H9 (cell line): ENCODE measurements around the gene GAPDH. TPM values are rescaled to one million over a fixed set of nuclear protein-coding genes. Genes with fewer than 3 reads are reported as not detected.

ENCODE experiments used
- DNase-seq: peaks from one replicate; pipeline ENCODE4 v3.0.0-alpha.2; 2017
- H2AFZ ChIP-seq: one replicate; pipeline ENCODE4 v1.6.1; 2013; ENCODE audit warnings: mild to moderate bottlenecking, low read length, control low read depth, moderate library complexity
- H2AK5ac ChIP-seq: 2 replicates; pipeline ENCODE4 v1.6.1; 2013; ENCODE audit warnings: low read length, control low read depth, mixed read lengths; ENCODE audit not compliant: insufficient read length
- H2BK120ac ChIP-seq: one replicate; pipeline ENCODE4 v1.6.1; 2013; ENCODE audit warnings: low read depth, mild to moderate bottlenecking, low read length, control low read depth, inconsistent platforms; ENCODE audit not compliant: poor library complexity, severe bottlenecking
- H2BK12ac ChIP-seq: 2 replicates; pipeline ENCODE4 v1.6.1; 2013; ENCODE audit warnings: low read length, control low read depth, mixed read lengths, low read depth; ENCODE audit not compliant: insufficient read length
- H2BK15ac ChIP-seq: 2 replicates; pipeline ENCODE4 v1.6.1; 2013; ENCODE audit warnings: low read depth, low read length, control low read depth
- H2BK20ac ChIP-seq: one replicate; pipeline ENCODE4 v1.6.1; 2013; ENCODE audit warnings: low read depth, mild to moderate bottlenecking, low read length, control low read depth, inconsistent platforms; ENCODE audit not compliant: poor library complexity, severe bottlenecking
- H2BK5ac ChIP-seq: 2 replicates; pipeline ENCODE4 v1.6.1; 2013; ENCODE audit warnings: low read length, control low read depth, mixed read lengths; ENCODE audit not compliant: insufficient read length
- H3K14ac ChIP-seq: 2 replicates; pipeline ENCODE4 v1.6.1; 2013; ENCODE audit warnings: low read length, control low read depth; ENCODE audit not compliant: insufficient read depth
- H3K18ac ChIP-seq: 2 replicates; pipeline ENCODE4 v1.6.1; 2013; ENCODE audit warnings: low read depth, mild to moderate bottlenecking, mixed read lengths, low read length, control low read depth; ENCODE audit not compliant: insufficient read length
- H3K23ac ChIP-seq: 2 replicates; pipeline ENCODE4 v1.6.1; 2013; ENCODE audit warnings: low read length, control low read depth, mixed read lengths, low read depth; ENCODE audit not compliant: insufficient read length
- H3K23me2 ChIP-seq: 2 replicates; pipeline ENCODE4 v1.6.1; 2013; ENCODE audit warnings: low read depth, mild to moderate bottlenecking, mixed read lengths, low read length, control low read depth; ENCODE audit not compliant: insufficient read length, poor library complexity, severe bottlenecking
- H3K27ac ChIP-seq: 2 replicates; pipeline ENCODE4 v1.5.1; 2013; ENCODE audit warnings: low read length, control low read depth, mixed read lengths, low read depth; ENCODE audit not compliant: insufficient read length
- H3K27me3 ChIP-seq: 2 replicates; pipeline ENCODE4 v1.6.1; 2013; ENCODE audit warnings: low read length, control low read depth, inconsistent platforms; ENCODE audit not compliant: insufficient read depth
- H3K4ac ChIP-seq: 2 replicates; pipeline ENCODE4 v1.6.1; 2013; ENCODE audit warnings: low read depth, mild to moderate bottlenecking, control low read depth, inconsistent platforms, low read length, moderate library complexity
- H3K4me1 ChIP-seq: 2 replicates; pipeline ENCODE4 v1.6.1; 2013; ENCODE audit warnings: low read length, control low read depth, inconsistent platforms; ENCODE audit not compliant: insufficient read depth
- H3K4me2 ChIP-seq: 2 replicates; pipeline ENCODE4 v1.6.1; 2013; ENCODE audit warnings: low read length, control low read depth, mixed read lengths; ENCODE audit not compliant: insufficient read length, insufficient read depth
- H3K56ac ChIP-seq: 2 replicates; pipeline ENCODE4 v1.6.1; 2013; ENCODE audit warnings: low read depth, mild to moderate bottlenecking, mixed read lengths, low read length, control low read depth; ENCODE audit not compliant: insufficient read length
- H3K79me1 ChIP-seq: 2 replicates; pipeline ENCODE4 v1.6.1; 2013; ENCODE audit warnings: low read depth, mild to moderate bottlenecking, moderate library complexity, low read length, control low read depth, inconsistent platforms; ENCODE audit not compliant: insufficient read depth, poor library complexity, severe bottlenecking
- H3K79me2 ChIP-seq: 2 replicates; pipeline ENCODE4 v1.6.1; 2013; ENCODE audit warnings: low read length, control low read depth, inconsistent platforms; ENCODE audit not compliant: insufficient read depth
- H3K9ac ChIP-seq: 2 replicates; pipeline ENCODE4 v1.6.1; 2013; ENCODE audit warnings: low read length, control low read depth, mixed read lengths; ENCODE audit not compliant: insufficient read length; ENCODE audit errors: extremely low read depth
- H3K9me3 ChIP-seq: one replicate; pipeline ENCODE4 v1.6.1; 2013; ENCODE audit warnings: low read depth, low read length, inconsistent platforms; ENCODE audit not compliant: control insufficient read depth
- H3T11ph ChIP-seq: one replicate; pipeline ENCODE4 v1.6.1; 2013; ENCODE audit warnings: mild to moderate bottlenecking, low read length, control low read depth, inconsistent platforms
- H4K20me1 ChIP-seq: one replicate; pipeline ENCODE4 v1.6.1; 2013; ENCODE audit not compliant: control insufficient read depth, insufficient read length, insufficient read depth
- H4K5ac ChIP-seq: 2 replicates; pipeline ENCODE4 v1.6.1; 2013; ENCODE audit warnings: low read depth, mild to moderate bottlenecking, mixed read lengths, low read length, control low read depth; ENCODE audit not compliant: insufficient read length
- H4K8ac ChIP-seq: replicated peaks from 2 replicates; pipeline ENCODE4 v1.6.1; 2013; ENCODE audit warnings: low read length, control low read depth, mixed read lengths, low read depth; ENCODE audit not compliant: insufficient read length
- H4K91ac ChIP-seq: 2 replicates; pipeline ENCODE4 v1.6.1; 2013; ENCODE audit warnings: low read depth, mild to moderate bottlenecking, moderate library complexity, mixed read lengths, low read length, control low read depth; ENCODE audit not compliant: insufficient read length
- H3K27ac Mint-ChIP-seq, 3 experiments: 2 replicates in 2 of 3; 3 replicates in 1 of 3; pipeline ENCODE4 v1.8.0; 2020 to 2021; ENCODE audit warnings: mixed read lengths in 3 of 3, mild to moderate bottlenecking in 1 of 3, moderate library complexity in 1 of 3
- H3K27me3 Mint-ChIP-seq: 2 replicates; pipeline ENCODE4 v1.8.0; 2021; ENCODE audit warnings: low read depth, mild to moderate bottlenecking, moderate library complexity, mixed read lengths
- H3K36me3 Mint-ChIP-seq, 3 experiments: 2 replicates in 2 of 3; 3 replicates in 1 of 3; pipeline ENCODE4 v1.8.0; 2020 to 2021; ENCODE audit warnings: low read depth in 3 of 3, mixed read lengths in 3 of 3; ENCODE audit not compliant: insufficient read depth in 1 of 3
- H3K4me1 Mint-ChIP-seq, 2 experiments: 2 replicates each; pipeline ENCODE4 v1.8.0; 2020; ENCODE audit warnings: mixed read lengths in 2 of 2
- H3K4me3 Mint-ChIP-seq, 2 experiments: 2 replicates in 1 of 2; 3 replicates in 1 of 2; pipeline ENCODE4 v1.8.0; 2020 to 2021; ENCODE audit warnings: mild to moderate bottlenecking in 2 of 2, mixed read lengths in 2 of 2, moderate library complexity in 1 of 2
- H3K9me3 Mint-ChIP-seq, 2 experiments: 2 replicates in 1 of 2; 3 replicates in 1 of 2; pipeline ENCODE4 v1.8.0; 2020; ENCODE audit warnings: mild to moderate bottlenecking in 2 of 2, mixed read lengths in 2 of 2, moderate library complexity in 1 of 2
- WGBS: extraction: QIAGEN DNeasy Blood & Tissue Kit; methylation state at CpG from one replicate; pipeline ENCODE4 v1.1.7; 2013; ENCODE audit warnings: missing lambda C conversion rate, low lambda C conversion rate, mixed read lengths; ENCODE audit not compliant: insufficient read length; ENCODE audit errors: extremely low coverage; 5-methylcytosine and 5-hydroxymethylcytosine counted together
- total RNA-seq: library from RNA; stranded (reverse); gene quantifications from 2 replicates; pipeline ENCODE4 v1.2.1, GENCODE V29; 2021
- TF ChIP-seq, protein P1 (sequence below): fragments of 200-600 bp; sonication (generic); conservative IDR thresholded peaks from 3 replicates; pipeline ENCODE4 v1.8.0; 2021; ENCODE audit warnings: antibody characterized with exemption, mild to moderate bottlenecking

GAPDH gene
- total RNA-seq, 1 experiment from 2014 or later, result 4,581 TPM

GRCh38 chr12:6522193-6522592 lies 12.1 kb upstream of the GAPDH start:
- Histone ChIP-seq H4K5ac (no peak overlapping the region), H2BK15ac (no peak overlapping the region), H3K79me2 (no peaks in the 10 kb centered on the region), H3K4me1 (no peaks in the 10 kb centered on the region), H3K9me3 (no peaks in the 10 kb centered on the region), H2BK12ac (no peak overlapping the region), H3K9ac (no peak overlapping the region), H3K23me2 (no peaks in the 10 kb centered on the region), H3K56ac (no peak overlapping the region), H2BK20ac (no peak overlapping the region), H3K79me1 (no peaks in the 10 kb centered on the region), H4K8ac (no peak overlapping the region), H3K27me3 (no peaks in the 10 kb centered on the region), H2AK5ac (no peak overlapping the region), H2BK120ac (no peak overlapping the region), H3K4ac (no peak overlapping the region), H3T11ph (no peak overlapping the region), H3K4me2 (no peak overlapping the region), H3K27ac (no peak overlapping the region), H4K20me1 (no peaks in the 10 kb centered on the region), H2BK5ac (no peak overlapping the region), H4K91ac (no peak overlapping the region), H3K18ac (no peak overlapping the region), H3K14ac (no peak overlapping the region), H3K23ac (no peak overlapping the region), H2AFZ (no peak overlapping the region)
- TF ChIP-seq, protein P1, sequence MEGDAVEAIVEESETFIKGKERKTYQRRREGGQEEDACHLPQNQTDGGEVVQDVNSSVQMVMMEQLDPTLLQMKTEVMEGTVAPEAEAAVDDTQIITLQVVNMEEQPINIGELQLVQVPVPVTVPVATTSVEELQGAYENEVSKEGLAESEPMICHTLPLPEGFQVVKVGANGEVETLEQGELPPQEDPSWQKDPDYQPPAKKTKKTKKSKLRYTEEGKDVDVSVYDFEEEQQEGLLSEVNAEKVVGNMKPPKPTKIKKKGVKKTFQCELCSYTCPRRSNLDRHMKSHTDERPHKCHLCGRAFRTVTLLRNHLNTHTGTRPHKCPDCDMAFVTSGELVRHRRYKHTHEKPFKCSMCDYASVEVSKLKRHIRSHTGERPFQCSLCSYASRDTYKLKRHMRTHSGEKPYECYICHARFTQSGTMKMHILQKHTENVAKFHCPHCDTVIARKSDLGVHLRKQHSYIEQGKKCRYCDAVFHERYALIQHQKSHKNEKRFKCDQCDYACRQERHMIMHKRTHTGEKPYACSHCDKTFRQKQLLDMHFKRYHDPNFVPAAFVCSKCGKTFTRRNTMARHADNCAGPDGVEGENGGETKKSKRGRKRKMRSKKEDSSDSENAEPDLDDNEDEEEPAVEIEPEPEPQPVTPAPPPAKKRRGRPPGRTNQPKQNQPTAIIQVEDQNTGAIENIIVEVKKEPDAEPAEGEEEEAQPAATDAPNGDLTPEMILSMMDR, result no peak
- Mint-ChIP-seq H3K4me3 (no peak overlapping the region), H3K27me3 (no peaks in the 10 kb centered on the region), H3K4me1 (no peaks in the 10 kb centered on the region), H3K9me3 (no peaks in the 10 kb centered on the region), H3K36me3 (peaks cover 55 to 92% (median 91%) of the 10 kb centered on the region in 3 experiments; a peak in 6 of 7 replicates), H3K27ac (no peak overlapping the region)
- no peak for DNase-seq
- no CpG with 5 or more reads among the region's 10 CpGs for WGBS
